IMR-90 (cell line): ENCODE results near the gene KAT7.

Experiments used
- CTCF ChIP-seq: conservative IDR thresholded peaks from 2 replicates; pipeline ENCODE4 v1.5.1; 2012; ENCODE audit warnings: mild to moderate bottlenecking, low read depth, low read length, improper control_type of control experiment
- POLR2A ChIP-seq: IDR thresholded peaks from 2 replicates; pipeline ENCODE4 v1.6.1; 2012; ENCODE audit warnings: mild to moderate bottlenecking, low read depth, low read length

GRCh38 chr17:49843774-49844350 is 55.4 kb downstream of the KAT7 start:
- peak; percentile 37 for TF ChIP-seq CTCF
- TF ChIP-seq POLR2A: no peak
